ENCODE results near the gene IGLL1.

The IGLL1 gene

DNA sequence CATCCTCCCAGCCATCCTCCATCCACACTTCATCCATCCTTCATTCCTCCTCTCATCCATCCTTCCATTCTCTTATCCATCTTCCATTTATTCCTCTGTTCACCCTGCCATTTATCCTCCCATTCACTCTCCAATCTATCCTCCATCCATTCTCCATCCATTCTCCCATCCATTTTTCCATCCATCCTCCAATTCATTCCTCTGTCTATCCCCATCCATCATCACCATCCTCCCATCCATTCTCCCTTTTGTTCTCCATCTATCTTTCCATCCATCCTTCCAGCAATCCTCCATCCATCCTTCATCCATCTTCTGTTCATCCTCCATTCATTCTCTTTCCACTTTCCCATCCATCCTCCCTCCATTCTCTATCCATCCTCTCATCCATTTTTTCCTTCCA is 28.7 kb downstream of the IGLL1 start:
- Histone ChIP-seq H2AK5ac (ENCODE audit: low read length, severe bottlenecking) (no peak overlapping the region), H4K8ac (ENCODE audit: low read length) (no peak overlapping the region), H3K4me2 (ENCODE audit: low read length, poor library complexity, severe bottlenecking) (no peak overlapping the region), H4K91ac (ENCODE audit: low read length) (no peak overlapping the region), H3K9ac (ENCODE audit: low read length) (no peak overlapping the region), H3K4ac (ENCODE audit: low read depth in 1 of 2, low read length in 2 of 2) (no peak overlapping the region), H3K27ac (ENCODE audit: low read length, poor library complexity, severe bottlenecking) (no peak overlapping the region), H3K18ac (ENCODE audit: low read depth in 1 of 2, low read length in 2 of 2) (no peak overlapping the region), H2AFZ (ENCODE audit: low read depth, low read length) (no peak overlapping the region), H2BK12ac (ENCODE audit: low read length in 2 of 2) (no peak overlapping the region), H2BK120ac (ENCODE audit: low read depth, low read length) (no peak overlapping the region), H3K23ac (ENCODE audit: low read length in 2 of 2) (no peak overlapping the region), H2BK15ac (ENCODE audit: low read depth, poor library complexity, severe bottlenecking) (no peak overlapping the region), H3K27me3 (ENCODE audit: control insufficient read depth in 1 of 2, insufficient read depth in 1 of 2, low read length in 2 of 2) (peaks cover 0 to 24% of the 10 kb centered on the region in 2 experiments), H2BK5ac (ENCODE audit: low read depth, low read length, poor library complexity, severe bottlenecking) (no peak overlapping the region), H3K4me1 (ENCODE audit: control insufficient read depth, insufficient read depth, low read depth, low read length) (no peaks in the 10 kb centered on the region), H3K79me1 (replicated peaks; ENCODE audit: low read length, poor library complexity, severe bottlenecking) (no peaks in the 10 kb centered on the region), H3K9me3 (ENCODE audit: control insufficient read depth, low read length) (peaks cover 41% of the 10 kb centered on the region), H3K36me3 (ENCODE audit: control insufficient read depth in 1 of 2, insufficient read depth in 2 of 2, low read depth in 1 of 2, low read length in 2 of 2) (no peaks in the 10 kb centered on the region), H3K4me3 (ENCODE audit: insufficient read depth in 1 of 2, low read depth in 1 of 2, low read length in 2 of 2) (no peak overlapping the region), H3K14ac (ENCODE audit: low read length in 2 of 2) (no peak overlapping the region)
- DNase-seq = no peak

DNA sequence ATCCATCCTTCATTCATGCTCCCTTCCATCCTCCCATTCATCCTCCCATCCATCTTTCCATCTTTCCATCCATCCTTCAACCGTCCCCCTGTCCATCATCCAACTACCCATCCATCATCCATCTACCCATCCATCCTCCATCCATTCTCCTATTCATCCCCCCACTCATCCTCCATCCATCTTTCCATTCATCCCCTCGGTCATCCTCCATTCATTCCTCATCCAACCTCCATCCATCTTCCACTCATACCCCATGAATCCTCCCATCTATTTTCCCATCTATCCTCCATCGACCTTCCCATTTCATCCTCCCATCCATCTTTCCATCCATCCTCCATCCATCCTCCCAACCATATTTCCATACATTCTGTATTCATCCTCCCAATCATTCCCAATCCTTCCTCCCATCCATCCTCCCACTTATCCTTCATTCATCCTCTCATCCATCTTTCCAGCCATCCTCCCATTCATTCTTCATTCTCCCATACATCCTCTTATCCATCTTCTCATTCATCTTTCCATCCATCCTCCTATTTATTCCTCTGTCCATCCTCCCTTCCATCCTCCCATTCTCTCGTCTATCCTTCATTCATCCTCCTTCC is 29.9 kb downstream of the IGLL1 start:
- no peak overlapping the region for H2AK5ac ChIP-seq (ENCODE audit: low read length, severe bottlenecking)
- peaks cover 0 to 18% of the 10 kb centered on the region in 2 experiments for H3K27me3 ChIP-seq (ENCODE audit: control insufficient read depth in 1 of 2, insufficient read depth in 1 of 2, low read length in 2 of 2)
- 60% methylated on average over 4 of the region's 4 CpGs for WGBS

DNA sequence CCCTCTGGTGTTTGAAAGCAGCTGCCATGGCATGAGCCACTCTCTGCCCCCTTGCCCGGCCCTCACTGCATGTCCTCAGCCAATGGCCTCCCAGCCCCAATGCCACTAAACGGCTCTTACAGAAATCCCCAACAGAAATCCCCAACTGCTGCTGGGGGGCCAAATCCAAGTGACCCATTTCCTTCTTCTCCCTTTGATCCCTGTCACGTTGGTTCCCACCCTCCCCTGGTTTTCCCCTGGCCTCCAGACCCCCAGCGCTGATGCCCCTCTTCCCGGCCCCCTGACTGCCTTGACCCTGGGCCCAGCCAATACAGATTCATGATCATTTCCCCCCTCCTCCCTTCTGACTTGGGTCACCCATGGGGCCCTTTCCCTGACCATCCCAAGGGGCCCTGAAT is 30.9 kb downstream of the IGLL1 start:
- Histone ChIP-seq H3K9me3 (ENCODE audit: control insufficient read depth, low read length) (peaks cover 41% of the 10 kb centered on the region), H3K79me1 (replicated peaks; ENCODE audit: low read length, poor library complexity, severe bottlenecking) (no peaks in the 10 kb centered on the region), H3K36me3 (ENCODE audit: control insufficient read depth in 1 of 2, insufficient read depth in 2 of 2, low read depth in 1 of 2, low read length in 2 of 2) (no peaks in the 10 kb centered on the region), H3K4me1 (ENCODE audit: control insufficient read depth, insufficient read depth, low read depth, low read length) (no peaks in the 10 kb centered on the region), H2BK12ac (ENCODE audit: low read length in 2 of 2) (no peak overlapping the region), H3K18ac (ENCODE audit: low read depth in 1 of 2, low read length in 2 of 2) (no peak overlapping the region), H2BK5ac (ENCODE audit: low read depth, low read length, poor library complexity, severe bottlenecking) (no peak overlapping the region), H3K4me2 (ENCODE audit: low read length, poor library complexity, severe bottlenecking) (no peak overlapping the region), H4K91ac (ENCODE audit: low read length) (no peak overlapping the region), H3K4ac (ENCODE audit: low read depth in 1 of 2, low read length in 2 of 2) (no peak overlapping the region), H2AK5ac (ENCODE audit: low read length, severe bottlenecking) (no peak overlapping the region), H3K27ac (ENCODE audit: low read length, poor library complexity, severe bottlenecking) (no peak overlapping the region), H3K14ac (ENCODE audit: low read length in 2 of 2) (no peak overlapping the region), H3K9ac (ENCODE audit: low read length) (no peak overlapping the region), H3K27me3 (ENCODE audit: control insufficient read depth in 1 of 2, insufficient read depth in 1 of 2, low read length in 2 of 2) (peaks cover 3 to 16% of the 10 kb centered on the region in 2 experiments), H4K8ac (ENCODE audit: low read length) (no peak overlapping the region), H2BK15ac (ENCODE audit: low read depth, poor library complexity, severe bottlenecking) (no peak overlapping the region), H2BK120ac (ENCODE audit: low read depth, low read length) (no peak overlapping the region), H2AFZ (ENCODE audit: low read depth, low read length) (no peak overlapping the region), H3K4me3 (ENCODE audit: insufficient read depth in 1 of 2, low read depth in 1 of 2, low read length in 2 of 2) (no peak overlapping the region), H3K23ac (ENCODE audit: low read length in 2 of 2) (no peak overlapping the region)
- no peak for DNase-seq
- 68% methylated on average over 5 of the region's 5 CpGs for WGBS

More for the DNA sequence above, 29.9 kb downstream of the IGLL1 start:
- Histone ChIP-seq H3K79me1 (replicated peaks; ENCODE audit: low read length, poor library complexity, severe bottlenecking) (no peaks in the 10 kb centered on the region), H2BK12ac (ENCODE audit: low read length in 2 of 2) (no peak overlapping the region), H3K4ac (ENCODE audit: low read depth in 1 of 2, low read length in 2 of 2) (no peak overlapping the region), H2BK5ac (ENCODE audit: low read depth, low read length, poor library complexity, severe bottlenecking) (no peak overlapping the region), H3K4me3 (ENCODE audit: insufficient read depth in 1 of 2, low read depth in 1 of 2, low read length in 2 of 2) (no peak overlapping the region), H3K36me3 (ENCODE audit: control insufficient read depth in 1 of 2, insufficient read depth in 2 of 2, low read depth in 1 of 2, low read length in 2 of 2) (no peaks in the 10 kb centered on the region), H3K23ac (ENCODE audit: low read length in 2 of 2) (no peak overlapping the region), H3K18ac (ENCODE audit: low read depth in 1 of 2, low read length in 2 of 2) (no peak overlapping the region), H4K91ac (ENCODE audit: low read length) (no peak overlapping the region), H3K14ac (ENCODE audit: low read length in 2 of 2) (no peak overlapping the region), H4K8ac (ENCODE audit: low read length) (no peak overlapping the region), H3K9me3 (ENCODE audit: control insufficient read depth, low read length) (peaks cover 41% of the 10 kb centered on the region), H2BK120ac (ENCODE audit: low read depth, low read length) (no peak overlapping the region), H3K4me2 (ENCODE audit: low read length, poor library complexity, severe bottlenecking) (no peak overlapping the region), H2AFZ (ENCODE audit: low read depth, low read length) (no peak overlapping the region), H3K9ac (ENCODE audit: low read length) (no peak overlapping the region), H3K27ac (ENCODE audit: low read length, poor library complexity, severe bottlenecking) (no peak overlapping the region), H3K4me1 (ENCODE audit: control insufficient read depth, insufficient read depth, low read depth, low read length) (no peaks in the 10 kb centered on the region), H2BK15ac (ENCODE audit: low read depth, poor library complexity, severe bottlenecking) (no peak overlapping the region)
- no peak for DNase-seq

DNA sequence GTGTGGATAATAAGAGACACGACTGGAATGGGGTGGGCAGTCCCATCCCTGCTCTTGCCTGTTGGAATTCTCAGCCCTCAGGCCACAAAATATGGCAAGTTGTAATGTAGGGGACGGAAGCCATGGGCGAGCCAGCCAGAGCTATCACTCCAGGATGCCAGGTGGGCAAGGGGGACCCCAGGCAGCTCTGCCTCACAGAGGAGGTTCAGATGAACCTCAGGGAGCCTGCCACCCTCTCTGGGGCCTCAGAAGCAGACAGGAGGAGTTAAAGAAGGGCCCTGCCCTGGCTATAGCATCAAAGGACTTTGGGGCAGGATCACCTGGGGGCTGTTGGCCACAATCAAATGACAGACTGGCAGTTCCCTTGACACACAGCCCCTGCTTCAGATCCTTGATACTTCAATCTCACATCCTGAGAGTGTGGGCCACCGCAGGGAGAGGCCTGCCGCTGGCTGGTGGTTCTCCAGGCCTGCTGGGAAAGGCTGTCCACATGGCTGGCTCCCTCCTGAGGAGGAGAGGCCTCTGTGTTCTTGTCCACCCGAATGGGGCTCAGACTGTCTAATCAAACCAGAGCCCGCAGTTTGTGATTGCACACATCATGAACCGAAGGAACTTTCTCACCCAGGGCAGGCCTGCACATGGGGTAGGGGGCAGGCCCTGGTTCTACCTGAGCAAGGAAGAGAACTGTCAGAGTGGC is 31.4 kb downstream of the IGLL1 start:
- Histone ChIP-seq H3K4me1 (ENCODE audit: control insufficient read depth, insufficient read depth, low read depth, low read length) (no peaks in the 10 kb centered on the region), H3K14ac (ENCODE audit: low read length in 2 of 2) (no peak overlapping the region), H3K23ac (ENCODE audit: low read length in 2 of 2) (no peak overlapping the region), H2BK120ac (ENCODE audit: low read depth, low read length) (no peak overlapping the region), H3K79me1 (replicated peaks; ENCODE audit: low read length, poor library complexity, severe bottlenecking) (no peaks in the 10 kb centered on the region), H3K4ac (ENCODE audit: low read depth in 1 of 2, low read length in 2 of 2) (no peak overlapping the region), H3K18ac (ENCODE audit: low read depth in 1 of 2, low read length in 2 of 2) (no peak overlapping the region), H2AFZ (ENCODE audit: low read depth, low read length) (no peak overlapping the region), H3K27me3 (ENCODE audit: control insufficient read depth in 1 of 2, insufficient read depth in 1 of 2, low read length in 2 of 2) (peaks cover 5 to 15% of the 10 kb centered on the region in 2 experiments), H2BK5ac (ENCODE audit: low read depth, low read length, poor library complexity, severe bottlenecking) (no peak overlapping the region), H3K36me3 (ENCODE audit: control insufficient read depth in 1 of 2, insufficient read depth in 2 of 2, low read depth in 1 of 2, low read length in 2 of 2) (no peaks in the 10 kb centered on the region), H3K4me3 (ENCODE audit: insufficient read depth in 1 of 2, low read depth in 1 of 2, low read length in 2 of 2) (no peak overlapping the region), H3K9me3 (ENCODE audit: control insufficient read depth, low read length) (peaks cover 41% of the 10 kb centered on the region), H4K91ac (ENCODE audit: low read length) (no peak overlapping the region), H4K8ac (ENCODE audit: low read length) (no peak overlapping the region), H3K27ac (ENCODE audit: low read length, poor library complexity, severe bottlenecking) (no peak overlapping the region), H3K9ac (ENCODE audit: low read length) (no peak overlapping the region), H2BK15ac (ENCODE audit: low read depth, poor library complexity, severe bottlenecking) (no peak overlapping the region), H2BK12ac (ENCODE audit: low read length in 2 of 2) (no peak overlapping the region), H3K4me2 (ENCODE audit: low read length, poor library complexity, severe bottlenecking) (no peak overlapping the region), H2AK5ac (ENCODE audit: low read length, severe bottlenecking) (no peak overlapping the region)
- 77% methylated on average over 8 of the region's 8 CpGs for WGBS
- no peak for DNase-seq
